Measurements from ENCODE around the gene AGR2. TPM values are rescaled to one million over a fixed set of nuclear protein-coding genes. Genes with fewer than 3 reads are reported as not detected.

AGR2 gene
- total RNA-seq, 1 donor from 2014 or later: not detected

DNA sequence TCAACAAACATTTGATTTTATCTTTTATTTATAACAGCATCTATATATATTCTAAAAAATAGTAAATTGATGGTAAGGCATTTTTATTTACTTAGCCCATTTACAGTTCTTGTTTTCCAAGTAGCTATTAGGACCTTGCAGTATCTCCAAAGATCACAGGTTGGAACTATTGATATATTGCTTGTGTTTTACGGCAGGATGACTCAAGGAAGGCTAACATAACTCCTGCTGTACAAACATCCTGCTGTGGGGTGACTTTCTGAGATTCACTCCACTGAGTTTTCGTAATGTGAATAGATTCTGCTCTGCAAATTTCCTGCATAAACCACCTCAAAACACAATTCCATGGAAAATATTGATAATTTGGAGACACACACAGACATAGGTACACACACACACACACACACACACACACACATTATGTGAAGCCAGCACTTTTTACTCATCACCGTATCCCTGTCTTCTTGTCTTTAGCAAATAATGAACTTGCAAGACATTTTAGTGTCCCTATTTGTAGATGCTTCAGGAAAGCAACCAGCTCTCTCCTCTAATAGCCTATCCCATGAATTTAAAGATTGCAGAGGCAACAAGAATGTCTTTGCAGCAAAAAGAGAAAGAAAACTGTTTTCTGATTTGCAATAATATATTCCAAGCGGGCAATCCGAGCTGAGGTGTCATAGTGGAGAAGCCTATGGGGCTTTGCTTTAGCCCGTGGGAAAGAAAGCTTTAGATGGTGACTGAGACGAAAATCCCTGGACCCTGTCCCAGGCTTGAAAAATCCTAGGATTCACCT is 722 bp downstream of the AGR2 start:
- intact Hi-C loops (cut with micrococcal nuclease): loop anchor here (10.0 kb wide), 1 partner anchor 111 kb away; no protein-coding TSS in a partner anchor
- Histone ChIP-seq H3K9me3 (replicated peaks) (no peaks in the 10 kb centered on the region), H3K36me3 (no peaks in the 10 kb centered on the region), H3K27ac (replicated peaks) (no peak overlapping the region), H3K27me3 (ENCODE audit: low read depth) (no peaks in the 10 kb centered on the region), H3K4me3 (no peak overlapping the region), H3K4me1 (no peaks in the 10 kb centered on the region)
- TF ChIP-seq, protein P1, sequence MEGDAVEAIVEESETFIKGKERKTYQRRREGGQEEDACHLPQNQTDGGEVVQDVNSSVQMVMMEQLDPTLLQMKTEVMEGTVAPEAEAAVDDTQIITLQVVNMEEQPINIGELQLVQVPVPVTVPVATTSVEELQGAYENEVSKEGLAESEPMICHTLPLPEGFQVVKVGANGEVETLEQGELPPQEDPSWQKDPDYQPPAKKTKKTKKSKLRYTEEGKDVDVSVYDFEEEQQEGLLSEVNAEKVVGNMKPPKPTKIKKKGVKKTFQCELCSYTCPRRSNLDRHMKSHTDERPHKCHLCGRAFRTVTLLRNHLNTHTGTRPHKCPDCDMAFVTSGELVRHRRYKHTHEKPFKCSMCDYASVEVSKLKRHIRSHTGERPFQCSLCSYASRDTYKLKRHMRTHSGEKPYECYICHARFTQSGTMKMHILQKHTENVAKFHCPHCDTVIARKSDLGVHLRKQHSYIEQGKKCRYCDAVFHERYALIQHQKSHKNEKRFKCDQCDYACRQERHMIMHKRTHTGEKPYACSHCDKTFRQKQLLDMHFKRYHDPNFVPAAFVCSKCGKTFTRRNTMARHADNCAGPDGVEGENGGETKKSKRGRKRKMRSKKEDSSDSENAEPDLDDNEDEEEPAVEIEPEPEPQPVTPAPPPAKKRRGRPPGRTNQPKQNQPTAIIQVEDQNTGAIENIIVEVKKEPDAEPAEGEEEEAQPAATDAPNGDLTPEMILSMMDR (IDR thresholded peaks at IDR 0.05; ENCODE audit: borderline replicate concordance): no peak
- no peak for DNase-seq

DNA sequence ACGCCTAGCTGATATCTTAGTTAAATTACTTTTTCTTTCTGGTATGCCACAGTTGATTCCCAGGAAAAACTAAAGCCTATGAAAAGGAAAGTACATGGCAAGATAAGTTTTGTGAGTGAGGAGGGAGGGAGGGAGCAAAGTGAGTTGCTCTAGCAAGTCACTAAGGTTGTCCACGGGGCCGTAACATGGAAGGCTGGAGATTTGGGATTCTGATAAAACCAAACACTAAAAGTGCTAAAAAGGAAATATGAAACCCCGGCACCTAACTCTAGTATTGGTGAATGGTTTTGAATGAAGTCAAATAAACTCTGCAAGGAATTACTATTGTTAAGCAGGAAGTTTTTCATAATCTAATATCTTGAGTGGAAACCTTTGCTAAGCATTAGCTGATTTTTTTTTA is 1.7 kb downstream of the AGR2 start:
- Histone ChIP-seq H3K4me3 (no peak overlapping the region), H3K36me3 (no peaks in the 10 kb centered on the region), H3K27me3 (ENCODE audit: low read depth) (no peaks in the 10 kb centered on the region), H3K9me3 (replicated peaks) (no peaks in the 10 kb centered on the region), H3K4me1 (no peaks in the 10 kb centered on the region), H3K27ac (replicated peaks) (no peak overlapping the region)
- no peak for DNase-seq
- TF ChIP-seq, protein P1 (IDR thresholded peaks at IDR 0.05; ENCODE audit: borderline replicate concordance): no peak
- intact Hi-C loops (cut with micrococcal nuclease): loop anchor here (10.0 kb wide), 1 partner anchor 112 kb away; no protein-coding TSS in a partner anchor

DNA sequence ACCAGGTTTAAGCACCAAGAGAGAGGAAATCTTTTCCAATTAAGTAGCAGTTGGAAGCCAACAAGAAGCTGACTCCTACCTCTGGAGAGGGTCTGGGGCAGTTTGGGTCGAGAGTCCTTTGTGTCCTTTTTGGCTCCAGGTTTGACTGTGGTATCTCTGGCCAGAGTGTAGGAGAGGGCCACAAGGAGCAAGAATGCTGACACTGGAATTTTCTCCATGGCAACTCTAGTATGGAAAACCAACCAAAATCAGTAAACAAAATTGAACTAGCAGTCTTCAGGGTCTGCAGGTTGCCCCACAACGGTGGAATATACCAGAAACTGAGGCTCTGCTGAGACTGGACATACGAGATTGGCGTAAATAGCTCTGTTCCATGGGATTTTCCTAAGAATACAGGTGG is 3.2 kb downstream of the AGR2 start:
- Histone ChIP-seq H3K36me3 (no peaks in the 10 kb centered on the region), H3K4me3 (no peak overlapping the region), H3K4me1 (no peaks in the 10 kb centered on the region), H3K27me3 (ENCODE audit: low read depth) (no peaks in the 10 kb centered on the region), H3K9me3 (replicated peaks) (no peaks in the 10 kb centered on the region), H3K27ac (replicated peaks) (no peak overlapping the region)
- intact Hi-C loops (cut with micrococcal nuclease): loop anchor here (10.0 kb wide), 1 partner anchor 113 kb away; no protein-coding TSS in a partner anchor
- TF ChIP-seq, protein P1 (IDR thresholded peaks at IDR 0.05; ENCODE audit: borderline replicate concordance): no peak
- no peak for DNase-seq

DNA sequence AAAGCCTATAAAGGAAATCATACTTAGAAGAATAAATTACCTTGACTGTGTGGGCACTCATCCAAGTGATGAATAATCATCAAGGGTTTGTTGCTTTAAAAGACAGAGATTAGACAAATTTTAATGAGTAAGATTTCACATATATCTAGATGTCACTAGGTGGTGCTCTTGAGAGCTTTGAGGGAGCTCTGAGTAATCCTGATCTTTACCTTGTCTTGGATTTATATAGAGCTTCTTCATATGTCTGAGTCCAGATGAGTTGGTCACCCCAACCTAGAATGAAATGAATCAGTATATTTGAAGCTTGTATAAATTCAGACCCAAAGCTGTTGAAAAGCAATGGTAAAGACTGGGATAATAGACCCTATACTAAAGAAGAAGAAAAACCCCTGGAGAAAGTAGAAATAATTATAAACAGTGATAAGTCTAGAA is 3.7 kb downstream of the AGR2 start:
- H3K4me3 ChIP-seq: no peak overlapping the region
- H3K27ac ChIP-seq (replicated peaks): no peak overlapping the region
- intact Hi-C loops (cut with micrococcal nuclease): loop anchor here (10.0 kb wide), 1 partner anchor 114 kb away; no protein-coding TSS in a partner anchor
- H3K4me1 ChIP-seq: no peaks in the 10 kb centered on the region
- no peaks in the 10 kb centered on the region for H3K27me3 ChIP-seq (ENCODE audit: low read depth)
- DNase-seq: no peak
- TF ChIP-seq, protein P1 (IDR thresholded peaks at IDR 0.05; ENCODE audit: borderline replicate concordance): peak; percentile 58
- H3K36me3 ChIP-seq: no peaks in the 10 kb centered on the region
- H3K9me3 ChIP-seq (replicated peaks): no peaks in the 10 kb centered on the region

DNA sequence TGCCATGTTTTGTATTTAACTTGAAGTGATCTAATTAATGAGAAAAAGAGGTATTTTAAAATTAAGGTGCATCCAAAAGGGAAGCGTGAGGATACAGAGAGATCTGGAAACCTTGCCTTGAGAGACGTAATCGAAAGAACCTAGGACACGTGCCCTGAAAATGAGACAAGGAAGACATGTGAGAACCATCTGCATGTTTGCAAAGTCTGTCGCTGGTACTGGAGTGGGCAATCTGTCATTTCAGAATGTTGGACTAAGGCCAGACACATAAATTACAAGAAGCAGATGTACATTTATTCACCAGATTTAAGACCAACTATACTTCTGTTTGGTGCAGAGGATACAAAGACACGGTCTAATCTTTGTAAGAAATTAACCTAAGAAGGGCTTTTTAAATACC is 9.2 kb downstream of the AGR2 start:
- intact Hi-C loops (cut with micrococcal nuclease): no loop called here
- Histone ChIP-seq H3K4me1 (no peaks in the 10 kb centered on the region), H3K36me3 (no peaks in the 10 kb centered on the region), H3K4me3 (no peak overlapping the region), H3K27ac (replicated peaks) (no peak overlapping the region), H3K9me3 (replicated peaks) (no peaks in the 10 kb centered on the region), H3K27me3 (ENCODE audit: low read depth) (peaks cover 7% of the 10 kb centered on the region)
- DNase-seq: no peak
- TF ChIP-seq, protein P1 (IDR thresholded peaks at IDR 0.05; ENCODE audit: borderline replicate concordance): no peak

Data from left ventricle myocardium inferior (tissue), 1 donor.